GM23248 (cell line): ENCODE measurements around the gene ZFP92.

Experiments
- EZH2 ChIP-seq: fragments of 200-600 bp; sonication (generic); IDR thresholded peaks from 2 replicates; pipeline ENCODE4 v1.6.1; 2018; ENCODE audit warnings: antibody characterized with exemption, mild to moderate bottlenecking; ENCODE audit not compliant: insufficient read depth, poor library complexity, severe bottlenecking
- EZH2phosphoT487 ChIP-seq: fragments of 200-600 bp; sonication (generic); IDR thresholded peaks from 2 replicates; pipeline ENCODE4 v1.6.1; 2018; ENCODE audit warnings: antibody characterized with exemption, moderate library complexity, mild to moderate bottlenecking, low read depth; ENCODE audit not compliant: insufficient read depth

- TF ChIP-seq EZH2 (no peak), EZH2phosphoT487 (no peak)
Observed at GRCh38 chrX:153433161-153433680, 21.9 kb downstream of the ZFP92 start.
